ENCODE data around the gene ZBED6. TPM values are rescaled to one million over a fixed set of nuclear protein-coding genes. Genes with fewer than 3 reads are reported as not detected.

The ZBED6 gene
- total and polyA plus RNA-seq, 2 donors (not counting 3 experiments of a cell fraction or from before 2014, with no cell fraction given): 6.4 to 38.9 TPM

DNA sequence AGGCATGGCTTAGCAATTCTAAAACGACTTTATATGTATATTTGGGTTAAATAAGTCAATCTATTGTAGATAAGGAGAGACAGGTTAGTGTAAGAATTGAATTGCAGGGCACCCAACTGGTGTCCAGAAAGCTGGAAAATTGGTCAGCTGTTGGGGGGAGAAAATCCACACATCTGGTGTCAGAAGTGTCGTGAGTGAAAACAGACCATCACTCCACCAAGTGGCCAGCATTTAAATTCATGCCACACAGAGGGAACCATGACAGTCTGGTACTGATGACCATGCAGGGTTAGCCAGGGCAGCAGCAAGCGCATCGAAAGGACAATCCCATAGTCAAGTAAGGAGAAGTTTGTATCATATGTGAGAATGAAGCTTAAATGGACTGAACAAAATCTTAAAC is 18.8 kb upstream of the ZBED6 start:
- Histone ChIP-seq H3K36me3 (ENCODE audit: control insufficient read depth in 2 of 2, extremely low read depth in 1 of 2, insufficient read depth in 2 of 2, low read length in 2 of 2) (no peaks in the 10 kb centered on the region), H3K27me3 (ENCODE audit: control insufficient read depth in 2 of 2, insufficient read depth in 2 of 2, low read length in 2 of 2) (no peaks in the 10 kb centered on the region), H3K4me1 (ENCODE audit: control insufficient read depth, extremely low read depth, insufficient read depth, low read length) (peaks cover 3% of the 10 kb centered on the region), H2AFZ (ENCODE audit: low read depth, low read length) (no peak overlapping the region), H3K9me3 (replicated peaks; ENCODE audit: control insufficient read depth, insufficient read depth, low read length) (no peaks in the 10 kb centered on the region), H3K27ac (ENCODE audit: insufficient read depth, low read depth, low read length) (no peak overlapping the region), H3K9me1 (replicated peaks; ENCODE audit: control insufficient read depth, extremely low read depth, insufficient read depth, low read length) (no peaks in the 10 kb centered on the region), H3K9ac (replicated peaks; ENCODE audit: extremely low read depth, insufficient read depth, low read length) (no peak overlapping the region), H3K4me3 (replicated peaks in 1 of 3; ENCODE audit: insufficient read depth in 1 of 3, low read depth in 1 of 3, low read length in 3 of 3) (no peak overlapping the region), H3K4me2 (ENCODE audit: insufficient read depth, low read length) (no peak overlapping the region), H4K20me1 (replicated peaks; ENCODE audit: control insufficient read depth, extremely low read depth, insufficient read depth, low read length) (no peaks in the 10 kb centered on the region), H3K79me2 (ENCODE audit: control insufficient read depth, insufficient read depth, low read length) (no peaks in the 10 kb centered on the region)
- no peak for TF ChIP-seq EZH2 (IDR thresholded peaks at IDR 0.05; ENCODE audit: borderline replicate concordance, low read depth, low read length, severe bottlenecking)
- no peak for TF ChIP-seq MYC (IDR thresholded peaks at IDR 0.05; ENCODE audit: low read depth, low read length)
- TF ChIP-seq, protein P1, sequence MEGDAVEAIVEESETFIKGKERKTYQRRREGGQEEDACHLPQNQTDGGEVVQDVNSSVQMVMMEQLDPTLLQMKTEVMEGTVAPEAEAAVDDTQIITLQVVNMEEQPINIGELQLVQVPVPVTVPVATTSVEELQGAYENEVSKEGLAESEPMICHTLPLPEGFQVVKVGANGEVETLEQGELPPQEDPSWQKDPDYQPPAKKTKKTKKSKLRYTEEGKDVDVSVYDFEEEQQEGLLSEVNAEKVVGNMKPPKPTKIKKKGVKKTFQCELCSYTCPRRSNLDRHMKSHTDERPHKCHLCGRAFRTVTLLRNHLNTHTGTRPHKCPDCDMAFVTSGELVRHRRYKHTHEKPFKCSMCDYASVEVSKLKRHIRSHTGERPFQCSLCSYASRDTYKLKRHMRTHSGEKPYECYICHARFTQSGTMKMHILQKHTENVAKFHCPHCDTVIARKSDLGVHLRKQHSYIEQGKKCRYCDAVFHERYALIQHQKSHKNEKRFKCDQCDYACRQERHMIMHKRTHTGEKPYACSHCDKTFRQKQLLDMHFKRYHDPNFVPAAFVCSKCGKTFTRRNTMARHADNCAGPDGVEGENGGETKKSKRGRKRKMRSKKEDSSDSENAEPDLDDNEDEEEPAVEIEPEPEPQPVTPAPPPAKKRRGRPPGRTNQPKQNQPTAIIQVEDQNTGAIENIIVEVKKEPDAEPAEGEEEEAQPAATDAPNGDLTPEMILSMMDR (IDR thresholded peaks at IDR 0.05; ENCODE audit: extremely low read depth in 1 of 2, insufficient read depth in 1 of 2, low read depth in 1 of 2, low read length in 2 of 2): peak in 1 of 2 donors; percentile 9
- ChIA-PET CTCF (interaction anchor here (1.1 to 1.7 kb wide), 5 partner anchors 9 to 75 kb away, joined by 3 to 5 read pairs (median 3); no protein-coding TSS in a partner anchor), POLR2A (interaction anchor here (0.6 kb wide), 1 partner anchor 170 kb away, joined by 11 read pairs; no protein-coding TSS in a partner anchor)
- no peak for DNase-seq (ENCODE audit: low read depth, low spot score)
- dilution Hi-C loops (cut with MboI; ENCODE audit: extremely low pct_ligation_motif_present, low sequenced_read_pairs) (no loop called here), intact Hi-C loops (cut with micrococcal nuclease) (no loop called here)
- BruUV-seq (replicated peaks): no TSS peak
- FAIRE-seq: no peak

DNA sequence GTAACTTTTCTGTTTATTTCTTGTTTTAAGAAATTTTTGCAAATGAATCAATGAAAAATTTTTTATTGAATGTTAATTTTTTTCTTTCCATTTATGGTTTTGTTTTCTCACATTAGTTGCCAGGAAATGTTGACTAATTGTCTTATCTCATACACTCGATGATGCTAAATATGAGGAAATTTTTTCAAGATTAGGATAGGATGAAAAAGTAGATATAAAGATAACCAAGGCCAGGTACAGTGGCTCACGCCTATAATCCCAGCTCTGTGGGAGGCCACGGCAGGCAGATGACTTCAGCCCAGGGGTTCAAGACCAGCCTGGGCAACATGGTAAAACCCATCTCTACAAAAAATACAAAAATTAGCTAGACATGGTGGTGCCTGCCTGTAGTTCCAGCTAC is 17.8 kb upstream of the ZBED6 start:
- no peaks in the 10 kb centered on the region for H3K9me1 ChIP-seq (replicated peaks; ENCODE audit: control insufficient read depth, extremely low read depth, insufficient read depth, low read length)
- no TSS peak for BruUV-seq (replicated peaks)
- no peaks in the 10 kb centered on the region for H3K36me3 ChIP-seq (ENCODE audit: control insufficient read depth in 2 of 2, extremely low read depth in 1 of 2, insufficient read depth in 2 of 2, low read length in 2 of 2)
- no peaks in the 10 kb centered on the region for H3K27me3 ChIP-seq (ENCODE audit: control insufficient read depth in 2 of 2, insufficient read depth in 2 of 2, low read length in 2 of 2)
- H3K4me1 ChIP-seq (ENCODE audit: control insufficient read depth, extremely low read depth, insufficient read depth, low read length): peaks cover 3% of the 10 kb centered on the region
- peak overlapping the region; percentile 16 for H3K27ac ChIP-seq (ENCODE audit: insufficient read depth, low read depth, low read length)
- no peaks in the 10 kb centered on the region for H4K20me1 ChIP-seq (replicated peaks; ENCODE audit: control insufficient read depth, extremely low read depth, insufficient read depth, low read length)
- intact Hi-C loops (cut with micrococcal nuclease) (no loop called here), dilution Hi-C loops (cut with MboI; ENCODE audit: extremely low pct_ligation_motif_present, low sequenced_read_pairs) (no loop called here)
- no peak for TF ChIP-seq JUN (IDR thresholded peaks at IDR 0.05; ENCODE audit: borderline replicate concordance, insufficient read depth, insufficient read length, low read depth)
- peak; percentile 85 for TF ChIP-seq GATA2 (IDR thresholded peaks at IDR 0.05; ENCODE audit: insufficient read depth, insufficient read length, low read depth, low read length)
- TF ChIP-seq FOS (IDR thresholded peaks at IDR 0.05; ENCODE audit: borderline replicate concordance, insufficient read depth, low read length): peak; percentile 30
- no peak for TF ChIP-seq POLR2A (IDR thresholded peaks at IDR 0.05; ENCODE audit: low read depth, low read length)
- TF ChIP-seq MYC (IDR thresholded peaks at IDR 0.05; ENCODE audit: low read depth, low read length): no peak
- TF ChIP-seq, protein P2, sequence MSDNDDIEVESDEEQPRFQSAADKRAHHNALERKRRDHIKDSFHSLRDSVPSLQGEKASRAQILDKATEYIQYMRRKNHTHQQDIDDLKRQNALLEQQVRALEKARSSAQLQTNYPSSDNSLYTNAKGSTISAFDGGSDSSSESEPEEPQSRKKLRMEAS (IDR thresholded peaks at IDR 0.05; ENCODE audit: insufficient read depth, insufficient read length): no peak
- TF ChIP-seq POLR2AphosphoS5 (IDR thresholded peaks at IDR 0.05; ENCODE audit: insufficient read depth, low read depth, low read length): no peak
- no peak overlapping the region for H3K4me2 ChIP-seq (ENCODE audit: insufficient read depth, low read length)
- no peak overlapping the region for H3K4me3 ChIP-seq (replicated peaks in 1 of 3; ENCODE audit: insufficient read depth in 1 of 3, low read depth in 1 of 3, low read length in 3 of 3)
- H3K9me3 ChIP-seq (replicated peaks; ENCODE audit: control insufficient read depth, insufficient read depth, low read length): no peaks in the 10 kb centered on the region
- ChIA-PET CTCF (interaction anchor here (1.0 to 1.7 kb wide), 2 partner anchors 8 to 12 kb away, joined by 3 to 5 read pairs; no protein-coding TSS in a partner anchor), POLR2A (no interaction called here)
- H3K9ac ChIP-seq (replicated peaks; ENCODE audit: extremely low read depth, insufficient read depth, low read length): no peak overlapping the region
- FAIRE-seq (no peak), DNase-seq (ENCODE audit: low read depth, low spot score) (peak; percentile 30)
- no peaks in the 10 kb centered on the region for H3K79me2 ChIP-seq (ENCODE audit: control insufficient read depth, insufficient read depth, low read length)
- H2AFZ ChIP-seq (ENCODE audit: low read depth, low read length): no peak overlapping the region
